HEK293 (cell line): ENCODE data around the gene PKDREJ.

Source experiments
- CTCF ChIP-seq: fragments of 450-650 bp; formaldehyde crosslinking; IDR thresholded peaks from 2 replicates; pipeline ENCODE4 v1.5.1; 2016; ENCODE audit warnings: missing biosample characterization, missing genetic modification characterization
- REST ChIP-seq: fragments of 450-650 bp; formaldehyde crosslinking; IDR thresholded peaks from 2 replicates; pipeline ENCODE4 v1.5.1; 2016; ENCODE audit warnings: missing biosample characterization, missing genetic modification characterization
- SP3 ChIP-seq: fragments of 450-650 bp; formaldehyde crosslinking; IDR thresholded peaks from 2 replicates; pipeline ENCODE4 v1.5.1; 2016; ENCODE audit warnings: missing biosample characterization, missing genetic modification characterization
- WT1 ChIP-seq: fragments of 450-650 bp; formaldehyde crosslinking; IDR thresholded peaks from 2 replicates; pipeline ENCODE4 v1.5.1; 2016; ENCODE audit warnings: missing biosample characterization, missing genetic modification characterization
- ZBTB21 ChIP-seq: fragments of 450-650 bp; formaldehyde crosslinking; IDR thresholded peaks from 2 replicates; pipeline ENCODE4 v1.5.1; 2017; ENCODE audit warnings: missing biosample characterization, missing genetic modification characterization
- ZBTB49 ChIP-seq: fragments of 450-650 bp; formaldehyde crosslinking; IDR thresholded peaks from 2 replicates; pipeline ENCODE4 v1.5.1; 2016; ENCODE audit warnings: missing biosample characterization, missing genetic modification characterization, low read depth
- ZNF221 ChIP-seq: fragments of 450-650 bp; formaldehyde crosslinking; IDR thresholded peaks from 2 replicates; pipeline ENCODE4 v1.5.1; 2017; ENCODE audit warnings: missing biosample characterization, missing genetic modification characterization, borderline replicate concordance
- ZNF433 ChIP-seq: fragments of 450-650 bp; formaldehyde crosslinking; IDR thresholded peaks from 2 replicates; pipeline ENCODE4 v1.5.1; 2016; ENCODE audit warnings: missing biosample characterization, missing genetic modification characterization, low read depth
- ZNF621 ChIP-seq: fragments of 450-650 bp; formaldehyde crosslinking; IDR thresholded peaks from 2 replicates; pipeline ENCODE4 v1.5.1; 2017; ENCODE audit warnings: missing biosample characterization, missing genetic modification characterization
- ZNF76 ChIP-seq: fragments of 450-650 bp; formaldehyde crosslinking; IDR thresholded peaks from 2 replicates; pipeline ENCODE4; 2016; ENCODE audit warnings: low read depth, missing biosample characterization, missing genetic modification characterization, borderline replicate concordance

GRCh38 chr22:46244771-46245170, 18.4 kb downstream of the PKDREJ start:
- TF ChIP-seq ZNF433 (tag by site-specific recombination), result no peak
- no peak for TF ChIP-seq CTCF (tag by site-specific recombination)
- no peak for TF ChIP-seq ZNF76 (tag by site-specific recombination)
- no peak for TF ChIP-seq WT1 (tag by site-specific recombination)
- TF ChIP-seq ZBTB21 (tag by site-specific recombination), result no peak
- no peak for TF ChIP-seq ZNF221 (tag by site-specific recombination)
- TF ChIP-seq ZNF621, result no peak
- TF ChIP-seq ZBTB49, result no peak
- no peak for TF ChIP-seq REST (tag by site-specific recombination)
- no peak for TF ChIP-seq SP3 (tag by site-specific recombination)
